Neuronal stem cell (in vitro differentiated cells): ENCODE results near the gene KIF5B.

Experiments used
- DNase-seq: peaks from one replicate; pipeline ENCODE4 v3.0.0-alpha.2; 2013; ENCODE audit warnings: low spot score
- H2AFZ ChIP-seq: one replicate; pipeline ENCODE4 v1.6.1; 2013; ENCODE audit warnings: mild to moderate bottlenecking, low read length, inconsistent platforms
- H2AK5ac ChIP-seq: 2 replicates; pipeline ENCODE4 v1.6.1; 2013; ENCODE audit warnings: low read depth, mild to moderate bottlenecking, inconsistent platforms, low read length, moderate library complexity, mixed read lengths
- H2BK120ac ChIP-seq: 2 replicates; pipeline ENCODE4 v1.6.1; 2013; ENCODE audit warnings: low read depth, mild to moderate bottlenecking, inconsistent platforms, low read length, moderate library complexity, mixed read lengths
- H2BK12ac ChIP-seq: one replicate; pipeline ENCODE4 v1.6.1; 2013; ENCODE audit warnings: low read length, inconsistent platforms
- H2BK15ac ChIP-seq: 2 replicates; pipeline ENCODE4 v1.6.1; 2013; ENCODE audit warnings: mild to moderate bottlenecking, low read length, inconsistent platforms, mixed read lengths
- H2BK5ac ChIP-seq: one replicate; pipeline ENCODE4 v1.6.1; 2013; ENCODE audit warnings: inconsistent platforms, mild to moderate bottlenecking, low read length, moderate library complexity
- H3K14ac ChIP-seq: one replicate; pipeline ENCODE4 v1.6.1; 2013; ENCODE audit warnings: low read length, inconsistent platforms
- H3K18ac ChIP-seq: 2 replicates; pipeline ENCODE4 v1.6.1; 2013; ENCODE audit warnings: low read length, inconsistent platforms
- H3K23ac ChIP-seq: 2 replicates; pipeline ENCODE4 v1.6.1; 2013; ENCODE audit warnings: low read depth, mild to moderate bottlenecking, mixed read lengths, low read length, inconsistent platforms; ENCODE audit not compliant: poor library complexity
- H3K27ac ChIP-seq: replicated peaks from 3 replicates; pipeline ENCODE4 v1.5.1; 2013; ENCODE audit warnings: low read length, inconsistent platforms
- H3K27me3 ChIP-seq, 3 experiments: 2 replicates each; pipeline ENCODE4 v1.6.1; 2013; ENCODE audit warnings: low read length in 3 of 3, mild to moderate bottlenecking in 2 of 3, inconsistent platforms in 1 of 3, low read depth in 1 of 3, mixed read lengths in 1 of 3, moderate library complexity in 1 of 3; ENCODE audit not compliant: control insufficient read depth in 3 of 3, insufficient read depth in 3 of 3
- H3K36me3 ChIP-seq, 2 donors: replicated peaks in 1 of 2; 2 replicates each; pipeline ENCODE4 v1.6.1; 2013; ENCODE audit warnings: low read length in 2 of 2; ENCODE audit not compliant: control insufficient read depth in 2 of 2, insufficient read depth in 2 of 2
- H3K4ac ChIP-seq: 2 replicates; pipeline ENCODE4 v1.6.1; 2013; ENCODE audit warnings: inconsistent platforms, mild to moderate bottlenecking, low read length, moderate library complexity
- H3K4me1 ChIP-seq, 2 donors: 1 replicate in 1 of 2; 2 replicates in 1 of 2; pipeline ENCODE4 v1.6.1; 2013; ENCODE audit warnings: low read length in 2 of 2, low read depth in 1 of 2; ENCODE audit not compliant: control insufficient read depth in 2 of 2, insufficient read depth in 1 of 2
- H3K4me2 ChIP-seq: one replicate; pipeline ENCODE4 v1.6.1; 2013; ENCODE audit warnings: mild to moderate bottlenecking, low read length, inconsistent platforms; ENCODE audit not compliant: insufficient read depth, poor library complexity, severe bottlenecking
- H3K4me3 ChIP-seq, 2 donors: 2 replicates each; pipeline ENCODE4 v1.5.1; 2013; ENCODE audit warnings: low read length in 2 of 2, mild to moderate bottlenecking in 2 of 2, inconsistent platforms in 1 of 2, moderate library complexity in 1 of 2
- H3K79me1 ChIP-seq: one replicate; pipeline ENCODE4 v1.6.1; 2013; ENCODE audit warnings: low read depth, mild to moderate bottlenecking, inconsistent platforms, low read length, moderate library complexity
- H3K9ac ChIP-seq: one replicate; pipeline ENCODE4 v1.6.1; 2013; ENCODE audit warnings: mild to moderate bottlenecking, low read depth, low read length, inconsistent platforms; ENCODE audit not compliant: poor library complexity
- H3K9me3 ChIP-seq, 2 donors: replicated peaks in 1 of 2; 2 replicates each; pipeline versions ENCODE3 to v1.6.1; 2013; ENCODE audit warnings: low read length in 2 of 2, mild to moderate bottlenecking in 2 of 2, inconsistent platforms in 1 of 2, low read depth in 1 of 2, mixed read lengths in 1 of 2, moderate library complexity in 1 of 2; ENCODE audit not compliant: control insufficient read depth in 2 of 2, insufficient read depth in 1 of 2
- H4K8ac ChIP-seq: one replicate; pipeline ENCODE4 v1.6.1; 2013; ENCODE audit warnings: low read depth, mild to moderate bottlenecking, inconsistent platforms, low read length, moderate library complexity
- H4K91ac ChIP-seq: one replicate; pipeline ENCODE4 v1.6.1; 2013; ENCODE audit warnings: low read length, low read depth, mild to moderate bottlenecking, inconsistent platforms; ENCODE audit not compliant: poor library complexity
- WGBS, 2 donors: extraction: QIAGEN DNeasy Blood & Tissue Kit; methylation state at CpG; one replicate each; pipeline ENCODE4 v1.1.7; 2013; ENCODE audit warnings: missing lambda C conversion rate in 2 of 2, mixed read lengths in 1 of 2; ENCODE audit not compliant: insufficient read length in 2 of 2, insufficient replicate concordance in 1 of 2; ENCODE audit errors: extremely low coverage in 2 of 2; 5-methylcytosine and 5-hydroxymethylcytosine counted together

KIF5B gene

DNA sequence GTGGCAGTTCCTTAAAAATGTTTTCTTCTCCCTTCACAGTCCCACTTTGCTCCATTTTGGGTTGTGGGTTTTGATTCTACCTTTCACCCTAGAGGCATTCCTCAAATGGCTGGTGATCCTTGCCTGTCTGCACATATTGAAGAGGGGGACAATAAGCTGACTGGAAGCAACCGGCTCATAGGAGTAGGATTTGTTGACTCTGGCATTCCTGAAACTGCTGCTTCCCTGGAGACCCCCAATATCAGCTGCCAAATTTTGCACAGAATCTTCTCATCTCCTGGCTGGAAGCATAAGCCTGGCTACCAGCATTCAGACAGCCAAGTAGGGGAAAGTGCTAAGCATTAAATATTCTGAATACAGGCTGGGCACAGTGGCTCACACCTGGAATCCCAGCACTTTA is 53.7 kb downstream of the KIF5B start:
- no peak overlapping the region for H2AFZ ChIP-seq
- H2AK5ac ChIP-seq, result no peak overlapping the region
- H4K8ac ChIP-seq, result no peak overlapping the region
- peaks cover 8 to 13% of the 10 kb centered on the region in 2 donors for H3K4me1 ChIP-seq
- no peak overlapping the region for H3K4ac ChIP-seq
- no peak overlapping the region for H2BK15ac ChIP-seq
- H3K27ac ChIP-seq, result peak overlapping the region; percentile 48
- H3K27me3 ChIP-seq, result no peaks in the 10 kb centered on the region
- H4K91ac ChIP-seq, result no peak overlapping the region
- no peak overlapping the region for H3K23ac ChIP-seq
- H3K4me3 ChIP-seq, result no peak overlapping the region
- H3K9ac ChIP-seq, result no peak overlapping the region
- H3K9me3 ChIP-seq, result peaks cover 0 to 3% of the 10 kb centered on the region in 2 donors
- H3K18ac ChIP-seq, result no peak overlapping the region
- WGBS, 2 donors, result no CpG with 5 or more reads among the region's 1 CpG
- no peaks in the 10 kb centered on the region for H3K79me1 ChIP-seq
- peaks cover 0 to 15% of the 10 kb centered on the region in 2 donors for H3K36me3 ChIP-seq
- H2BK5ac ChIP-seq, result no peak overlapping the region
- no peak overlapping the region for H3K4me2 ChIP-seq
- H2BK12ac ChIP-seq, result no peak overlapping the region
- peak; percentile 11 for DNase-seq
- H2BK120ac ChIP-seq, result no peak overlapping the region
- H3K14ac ChIP-seq, result no peak overlapping the region

DNA sequence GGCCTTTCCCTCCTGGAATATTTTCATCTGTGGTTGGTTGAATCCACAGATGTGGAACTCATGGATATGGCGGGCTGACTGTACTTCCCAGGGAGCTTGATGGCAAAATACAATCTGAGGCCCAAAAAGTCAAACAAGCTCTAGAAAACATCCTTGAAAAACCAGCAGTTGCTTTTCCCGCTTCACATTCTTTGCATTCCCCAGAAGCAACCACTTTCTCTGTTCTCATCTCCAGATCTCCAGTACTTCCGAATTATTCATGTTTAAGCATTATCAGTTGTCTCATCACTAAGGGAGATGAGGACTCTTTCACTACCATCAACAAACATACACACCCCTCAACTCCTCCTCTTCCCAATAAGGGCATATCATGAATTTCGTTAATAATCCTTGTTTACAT is 55.3 kb downstream of the KIF5B start:
- Histone ChIP-seq H3K27me3 (no peaks in the 10 kb centered on the region), H3K9me3 (peaks cover 0 to 3% of the 10 kb centered on the region in 2 donors), H3K4ac (no peak overlapping the region), H3K36me3 (peaks cover 0 to 9% of the 10 kb centered on the region in 2 donors), H3K4me2 (no peak overlapping the region), H3K9ac (no peak overlapping the region), H2AFZ (no peak overlapping the region), H3K79me1 (no peaks in the 10 kb centered on the region), H2BK12ac (no peak overlapping the region), H4K8ac (no peak overlapping the region), H2BK15ac (no peak overlapping the region), H3K23ac (no peak overlapping the region), H3K14ac (no peak overlapping the region), H2AK5ac (no peak overlapping the region), H3K4me3 (no peak overlapping the region), H3K18ac (no peak overlapping the region), H3K4me1 (peaks cover 8 to 13% of the 10 kb centered on the region in 2 donors), H2BK120ac (no peak overlapping the region), H3K27ac (no peak overlapping the region), H4K91ac (no peak overlapping the region), H2BK5ac (no peak overlapping the region)
- WGBS, 2 donors, result no CpG with 5 or more reads among the region's 4 CpGs
- no peak for DNase-seq

- Histone ChIP-seq H4K8ac (no peak overlapping the region), H3K27me3 (no peaks in the 10 kb centered on the region), H2BK12ac (no peak overlapping the region), H2BK120ac (no peak overlapping the region), H3K18ac (no peak overlapping the region), H3K79me1 (no peaks in the 10 kb centered on the region), H3K23ac (no peak overlapping the region), H3K4me2 (no peak overlapping the region), H3K36me3 (no peaks in the 10 kb centered on the region), H3K27ac (no peak overlapping the region), H2BK5ac (no peak overlapping the region), H2BK15ac (no peak overlapping the region), H2AK5ac (no peak overlapping the region), H3K9ac (no peak overlapping the region), H3K4ac (no peak overlapping the region), H2AFZ (no peak overlapping the region), H3K9me3 (peaks cover 0 to 3% of the 10 kb centered on the region in 2 donors), H4K91ac (no peak overlapping the region), H3K4me3 (no peak overlapping the region), H3K4me1 (peaks cover 8 to 13% of the 10 kb centered on the region in 2 donors), H3K14ac (no peak overlapping the region)
- DNase-seq, result no peak
- no CpG with 5 or more reads among the region's 3 CpGs for WGBS, 2 donors
Observed at GRCh38 chr10:31999836-32000235, 56.4 kb downstream of the KIF5B start.

- no peak overlapping the region for H3K4ac ChIP-seq
- DNase-seq, result no peak
- no peak overlapping the region for H3K23ac ChIP-seq
- H3K27me3 ChIP-seq, result no peaks in the 10 kb centered on the region
- H2AK5ac ChIP-seq, result no peak overlapping the region
- no peak overlapping the region for H3K27ac ChIP-seq
- no peak overlapping the region for H3K4me3 ChIP-seq
- no peaks in the 10 kb centered on the region for H3K36me3 ChIP-seq
- no peak overlapping the region for H2AFZ ChIP-seq
- no peaks in the 10 kb centered on the region for H3K79me1 ChIP-seq
- no peak overlapping the region for H4K91ac ChIP-seq
- H2BK5ac ChIP-seq, result no peak overlapping the region
- H3K14ac ChIP-seq, result no peak overlapping the region
- H3K4me2 ChIP-seq, result no peak overlapping the region
- peaks cover 0 to 3% of the 10 kb centered on the region in 2 donors for H3K9me3 ChIP-seq
- H2BK120ac ChIP-seq, result no peak overlapping the region
- H3K18ac ChIP-seq, result no peak overlapping the region
- whole genome bisulfite sequencing, 2 donors, result no CpG with 5 or more reads among the region's 3 CpGs
- H4K8ac ChIP-seq, result no peak overlapping the region
- H2BK12ac ChIP-seq, result no peak overlapping the region
- H3K9ac ChIP-seq, result no peak overlapping the region
- no peak overlapping the region for H2BK15ac ChIP-seq
- H3K4me1 ChIP-seq, result peaks cover 8 to 9% of the 10 kb centered on the region in 2 donors
Observed at GRCh38 chr10:31999070-31999660, 57.1 kb downstream of the KIF5B start.
